ENCODE results near the gene RHCE. TPM values are rescaled to one million over a fixed set of nuclear protein-coding genes. Genes with fewer than 3 reads are reported as not detected.

RHCE gene
- total and polyA plus RNA-seq, 9 of the 15 experiments (the other 6 are each of a cell fraction or from before 2014, with no cell fraction given): 5.4 to 31.5 (median 12.6) TPM

GRCh38 chr1:25430073-25430966 lies 9.7 kb upstream of the RHCE start, which contains the start of gene MACO1 (continued):
- TF ChIP-seq, protein P1, sequence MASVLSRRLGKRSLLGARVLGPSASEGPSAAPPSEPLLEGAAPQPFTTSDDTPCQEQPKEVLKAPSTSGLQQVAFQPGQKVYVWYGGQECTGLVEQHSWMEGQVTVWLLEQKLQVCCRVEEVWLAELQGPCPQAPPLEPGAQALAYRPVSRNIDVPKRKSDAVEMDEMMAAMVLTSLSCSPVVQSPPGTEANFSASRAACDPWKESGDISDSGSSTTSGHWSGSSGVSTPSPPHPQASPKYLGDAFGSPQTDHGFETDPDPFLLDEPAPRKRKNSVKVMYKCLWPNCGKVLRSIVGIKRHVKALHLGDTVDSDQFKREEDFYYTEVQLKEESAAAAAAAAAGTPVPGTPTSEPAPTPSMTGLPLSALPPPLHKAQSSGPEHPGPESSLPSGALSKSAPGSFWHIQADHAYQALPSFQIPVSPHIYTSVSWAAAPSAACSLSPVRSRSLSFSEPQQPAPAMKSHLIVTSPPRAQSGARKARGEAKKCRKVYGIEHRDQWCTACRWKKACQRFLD (CRISPR knock-in tag; IDR thresholded peaks at IDR 0.05): peak; percentile 70
- TF ChIP-seq MXI1 (IDR thresholded peaks at IDR 0.05; ENCODE audit: low read depth, low read length) (no peak), ZNF780A (CRISPR knock-in tag; IDR thresholded peaks at IDR 0.05) (no peak), BRF1 (IDR thresholded peaks at IDR 0.05; ENCODE audit: borderline replicate concordance, extremely low read depth, insufficient read length) (no peak), SP1 (CRISPR knock-in tag; IDR thresholded peaks at IDR 0.05) (peak; percentile 90), EHMT2 (IDR thresholded peaks at IDR 0.05) (no peak), SMARCA4 (IDR thresholded peaks at IDR 0.05) (peak; percentile 60; the same call in 1 of the 2 replicates), POLR2AphosphoS5 (IDR thresholded peaks at IDR 0.05; ENCODE audit: control insufficient read depth, insufficient read depth, low read depth, low read length) (peak; percentile 89), TEAD2 (tag; IDR thresholded peaks at IDR 0.05) (no peak), RFX5 (IDR thresholded peaks at IDR 0.05; ENCODE audit: low read depth, low read length) (no peak), ZFP1 (CRISPR knock-in tag; IDR thresholded peaks at IDR 0.05) (no peak), MCM2 (IDR thresholded peaks at IDR 0.05; ENCODE audit: low read depth) (no peak), ZKSCAN3 (CRISPR knock-in tag; IDR thresholded peaks at IDR 0.05) (no peak), DACH1 (IDR thresholded peaks at IDR 0.05; ENCODE audit: partially characterized antibody) (no peak), SRSF1 (IDR thresholded peaks at IDR 0.05; ENCODE audit: low read depth, low read length) (no peak), GABPB2 (CRISPR knock-in tag; conservative IDR thresholded peaks at IDR 0.05) (no peak), IFI16 (CRISPR knock-in tag; IDR thresholded peaks at IDR 0.05) (no peak), SMAD2 (IDR thresholded peaks at IDR 0.05; ENCODE audit: low read depth, low read length) (no peak), NFYB (IDR thresholded peaks at IDR 0.05; ENCODE audit: extremely low read depth, insufficient read length) (peak; percentile 98), SOX6 (IDR thresholded peaks at IDR 0.05) (peak; percentile 54), SAFB (IDR thresholded peaks at IDR 0.05; ENCODE audit: borderline replicate concordance, low read depth, low read length) (peak; percentile 91), MEF2A (IDR thresholded peaks at IDR 0.05; ENCODE audit: control insufficient read depth, low read depth, low read length) (no peak), SIX5 (IDR thresholded peaks at IDR 0.05; ENCODE audit: borderline replicate concordance in 1 of 2, insufficient read depth in 1 of 2, low read depth in 1 of 2, low read length in 2 of 2) (no peak), ZNF584 (CRISPR knock-in tag; IDR thresholded peaks at IDR 0.05; ENCODE audit: low read depth) (no peak)
- TF ChIP-seq, protein P2, sequence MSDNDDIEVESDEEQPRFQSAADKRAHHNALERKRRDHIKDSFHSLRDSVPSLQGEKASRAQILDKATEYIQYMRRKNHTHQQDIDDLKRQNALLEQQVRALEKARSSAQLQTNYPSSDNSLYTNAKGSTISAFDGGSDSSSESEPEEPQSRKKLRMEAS (CRISPR knock-in tag; IDR thresholded peaks at IDR 0.05): peak; percentile 83
- TF ChIP-seq, protein P3, sequence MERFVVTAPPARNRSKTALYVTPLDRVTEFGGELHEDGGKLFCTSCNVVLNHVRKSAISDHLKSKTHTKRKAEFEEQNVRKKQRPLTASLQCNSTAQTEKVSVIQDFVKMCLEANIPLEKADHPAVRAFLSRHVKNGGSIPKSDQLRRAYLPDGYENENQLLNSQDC (CRISPR knock-in tag; IDR thresholded peaks at IDR 0.05): no peak
- TF ChIP-seq, protein P4, sequence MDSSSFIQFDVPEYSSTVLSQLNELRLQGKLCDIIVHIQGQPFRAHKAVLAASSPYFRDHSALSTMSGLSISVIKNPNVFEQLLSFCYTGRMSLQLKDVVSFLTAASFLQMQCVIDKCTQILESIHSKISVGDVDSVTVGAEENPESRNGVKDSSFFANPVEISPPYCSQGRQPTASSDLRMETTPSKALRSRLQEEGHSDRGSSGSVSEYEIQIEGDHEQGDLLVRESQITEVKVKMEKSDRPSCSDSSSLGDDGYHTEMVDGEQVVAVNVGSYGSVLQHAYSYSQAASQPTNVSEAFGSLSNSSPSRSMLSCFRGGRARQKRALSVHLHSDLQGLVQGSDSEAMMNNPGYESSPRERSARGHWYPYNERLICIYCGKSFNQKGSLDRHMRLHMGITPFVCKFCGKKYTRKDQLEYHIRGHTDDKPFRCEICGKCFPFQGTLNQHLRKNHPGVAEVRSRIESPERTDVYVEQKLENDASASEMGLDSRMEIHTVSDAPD (CRISPR knock-in tag; IDR thresholded peaks at IDR 0.05): no peak

All from K562 (cell line).